Raji (cell line): ENCODE results near the gene CPVL.

ENCODE experiments used
- POLR2A ChIP-seq: IDR thresholded peaks from 2 replicates; pipeline ENCODE4 v1.6.1; 2011; ENCODE audit warnings: low read depth, low read length, control low read depth; ENCODE audit not compliant: insufficient read depth

CPVL gene

DNA sequence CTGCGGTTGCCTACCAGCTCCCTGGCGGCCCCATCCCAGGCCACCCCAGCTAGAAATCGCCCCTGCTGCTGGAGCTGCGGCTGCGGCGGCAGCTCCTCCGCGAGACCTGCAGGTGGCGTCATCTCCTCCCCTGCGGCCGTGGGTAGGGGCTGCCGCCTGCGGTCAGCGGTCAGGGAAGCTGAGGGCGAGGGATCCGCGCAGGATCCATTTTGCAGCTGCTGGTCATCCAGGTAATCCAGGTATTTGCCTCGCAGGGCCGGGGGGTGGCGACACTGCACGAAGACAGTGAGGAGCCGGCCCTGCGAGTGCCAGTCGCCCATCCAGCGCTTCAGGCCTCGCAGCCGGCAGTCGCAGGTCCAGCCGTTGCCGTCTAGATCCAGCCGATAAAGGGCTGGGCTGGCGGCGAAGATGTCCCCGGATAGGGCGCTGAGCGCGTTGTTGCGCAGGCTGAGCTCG, 189.7 kb downstream of the CPVL start:
- no peak for TF ChIP-seq POLR2A

DNA sequence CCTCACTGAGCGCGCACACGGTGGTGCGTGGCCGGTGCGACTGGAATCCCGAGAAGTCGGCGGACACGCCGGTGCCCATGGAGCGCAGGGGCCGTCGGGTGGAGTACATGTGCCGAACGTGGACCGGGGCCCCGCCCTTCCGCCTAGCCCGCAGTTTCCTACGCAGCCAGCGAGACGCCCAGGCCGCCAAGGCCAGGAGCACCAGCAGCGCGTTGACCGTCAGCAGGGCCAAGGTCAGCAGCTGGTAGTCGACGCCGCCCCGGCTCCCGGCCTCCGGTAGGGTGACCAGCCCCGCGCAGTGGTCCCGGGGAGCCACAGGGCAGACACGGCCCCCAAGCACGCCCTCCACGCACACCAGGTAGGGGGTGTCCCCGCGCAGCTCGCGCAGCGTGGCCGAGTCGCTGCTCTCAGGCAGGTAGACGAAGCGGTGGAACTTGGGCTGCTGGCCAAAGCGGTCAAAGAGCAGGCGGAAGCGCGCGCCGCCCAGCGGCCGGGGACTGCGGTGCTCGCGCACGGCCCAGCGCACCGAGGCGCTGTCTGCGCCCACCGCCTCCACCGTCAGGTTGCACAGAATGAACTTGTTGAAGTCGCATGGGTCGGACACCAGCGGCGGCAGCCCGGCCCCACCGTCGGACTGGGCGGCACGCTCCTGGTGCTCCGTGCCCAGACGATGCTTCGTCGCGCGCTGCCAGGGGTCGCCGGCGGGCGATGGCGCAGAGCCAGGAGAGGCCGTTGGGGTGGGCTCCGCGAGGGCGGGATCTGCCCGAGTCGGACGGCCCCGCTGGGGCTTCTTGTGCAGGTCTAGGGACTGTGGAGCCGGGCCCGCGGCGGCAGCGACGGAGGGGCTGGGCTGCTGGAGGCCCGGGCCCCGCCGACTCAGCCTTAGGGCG, 190.4 kb downstream of the CPVL start:
- TF ChIP-seq POLR2A, result no peak

DNA sequence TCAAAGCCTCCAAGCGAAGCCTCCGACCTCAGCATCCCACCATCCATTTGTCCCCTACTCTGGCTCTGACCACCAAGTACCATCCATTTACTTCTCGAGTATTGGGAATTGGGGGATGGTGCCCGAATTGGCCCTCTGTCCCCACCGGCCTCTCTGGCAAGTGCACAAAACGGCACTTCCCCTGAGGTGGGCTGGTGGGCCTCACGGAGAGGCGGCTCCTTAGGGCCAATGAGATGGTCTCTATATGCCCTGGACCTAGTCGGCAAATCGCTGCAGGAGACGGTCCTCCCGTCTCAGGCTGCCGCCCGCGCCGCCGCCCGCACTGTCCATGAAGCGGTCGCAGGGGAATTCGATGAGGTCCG, 191.0 kb downstream of the CPVL start:
- TF ChIP-seq POLR2A, result no peak

GRCh38 chr7:28954946-28955345, 191.4 kb downstream of the CPVL start:
- no peak for TF ChIP-seq POLR2A

DNA sequence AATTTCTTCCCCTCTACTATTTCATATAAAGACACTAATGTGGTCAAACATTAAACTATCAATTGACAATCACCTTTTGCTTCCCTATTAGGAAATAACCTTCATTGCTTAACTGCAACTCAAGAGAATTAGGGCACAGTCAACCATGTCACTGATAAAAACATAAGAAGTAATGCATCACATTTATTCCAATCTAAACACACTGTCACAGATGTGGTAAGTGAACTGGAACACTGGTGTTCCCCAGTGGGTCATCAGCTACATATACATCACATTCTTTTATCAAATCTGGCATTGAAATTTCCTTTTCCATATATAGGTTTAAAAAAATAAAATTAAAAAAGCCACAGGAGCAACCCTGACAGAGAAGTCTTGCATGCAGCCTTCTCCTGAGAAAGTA, 191.9 kb downstream of the CPVL start:
- no peak for TF ChIP-seq POLR2A

DNA sequence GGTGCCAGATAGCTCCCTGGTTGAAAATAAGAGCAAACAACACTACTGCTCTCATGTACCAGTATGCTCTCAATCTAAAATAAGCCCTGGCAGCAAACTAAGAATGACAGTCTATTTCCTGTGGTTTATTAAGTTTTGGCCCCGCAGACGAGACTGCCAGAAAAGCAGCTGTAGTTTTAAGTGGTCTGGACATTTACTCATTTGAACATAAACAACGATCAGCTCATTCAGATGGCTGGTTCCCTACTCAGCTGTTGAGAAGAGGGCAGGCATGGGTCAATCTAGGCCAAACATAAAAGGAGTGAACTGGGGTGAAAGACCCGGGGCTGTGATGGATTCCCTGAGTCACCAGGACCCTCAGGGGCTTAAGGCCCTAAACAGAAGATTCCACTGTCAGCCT, 192.7 kb downstream of the CPVL start:
- no peak for TF ChIP-seq POLR2A
